Measurements from ENCODE around the gene LRIF1. TPM values are rescaled to one million over a fixed set of nuclear protein-coding genes. Genes with fewer than 3 reads are reported as not detected.

The LRIF1 gene
- total and polyA plus RNA-seq, 3 donors from 2014 or later, result 31.4 to 54.6 (median 54.3) TPM

DNA sequence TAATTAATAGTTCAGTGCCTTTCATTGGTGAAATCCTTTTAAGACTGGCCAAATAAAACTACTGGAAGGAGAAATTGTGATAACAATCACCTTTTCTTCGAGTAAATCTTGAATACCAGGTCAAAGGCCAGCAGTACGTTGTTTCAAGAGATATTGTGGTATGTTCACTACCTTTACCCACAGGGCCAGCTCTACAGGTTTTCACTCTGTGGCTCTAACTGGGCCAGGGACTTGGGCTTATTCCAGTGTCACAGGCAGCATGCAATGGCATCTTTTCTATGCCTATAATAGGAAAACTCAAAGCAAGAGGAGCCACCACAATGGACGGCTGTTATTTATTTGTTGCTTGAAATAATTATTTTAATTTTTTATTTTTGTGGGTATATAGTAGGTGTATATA is 26.8 kb upstream of the LRIF1 start:
- Histone ChIP-seq H3K27me3 (no peaks in the 10 kb centered on the region), H3K4me1 (no peaks in the 10 kb centered on the region), H3K36me3 (ENCODE audit: low read depth, missing control alignments) (no peaks in the 10 kb centered on the region), H3K27ac (no peak overlapping the region), H3K4me3 (no peak overlapping the region), H3K9me3 (no peaks in the 10 kb centered on the region)
- TF ChIP-seq POLR2A (IDR thresholded peaks at IDR 0.05), result no peak
- TF ChIP-seq, protein P1, sequence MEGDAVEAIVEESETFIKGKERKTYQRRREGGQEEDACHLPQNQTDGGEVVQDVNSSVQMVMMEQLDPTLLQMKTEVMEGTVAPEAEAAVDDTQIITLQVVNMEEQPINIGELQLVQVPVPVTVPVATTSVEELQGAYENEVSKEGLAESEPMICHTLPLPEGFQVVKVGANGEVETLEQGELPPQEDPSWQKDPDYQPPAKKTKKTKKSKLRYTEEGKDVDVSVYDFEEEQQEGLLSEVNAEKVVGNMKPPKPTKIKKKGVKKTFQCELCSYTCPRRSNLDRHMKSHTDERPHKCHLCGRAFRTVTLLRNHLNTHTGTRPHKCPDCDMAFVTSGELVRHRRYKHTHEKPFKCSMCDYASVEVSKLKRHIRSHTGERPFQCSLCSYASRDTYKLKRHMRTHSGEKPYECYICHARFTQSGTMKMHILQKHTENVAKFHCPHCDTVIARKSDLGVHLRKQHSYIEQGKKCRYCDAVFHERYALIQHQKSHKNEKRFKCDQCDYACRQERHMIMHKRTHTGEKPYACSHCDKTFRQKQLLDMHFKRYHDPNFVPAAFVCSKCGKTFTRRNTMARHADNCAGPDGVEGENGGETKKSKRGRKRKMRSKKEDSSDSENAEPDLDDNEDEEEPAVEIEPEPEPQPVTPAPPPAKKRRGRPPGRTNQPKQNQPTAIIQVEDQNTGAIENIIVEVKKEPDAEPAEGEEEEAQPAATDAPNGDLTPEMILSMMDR (IDR thresholded peaks at IDR 0.05), result no peak
- intact Hi-C loops (cut with DNase I; ENCODE audit: low total_unique reads), result no loop called here
- WGBS, 2 donors, result 83 to 86% methylated on average over 3 of the region's 3 CpGs
- no peak for DNase-seq

DNA sequence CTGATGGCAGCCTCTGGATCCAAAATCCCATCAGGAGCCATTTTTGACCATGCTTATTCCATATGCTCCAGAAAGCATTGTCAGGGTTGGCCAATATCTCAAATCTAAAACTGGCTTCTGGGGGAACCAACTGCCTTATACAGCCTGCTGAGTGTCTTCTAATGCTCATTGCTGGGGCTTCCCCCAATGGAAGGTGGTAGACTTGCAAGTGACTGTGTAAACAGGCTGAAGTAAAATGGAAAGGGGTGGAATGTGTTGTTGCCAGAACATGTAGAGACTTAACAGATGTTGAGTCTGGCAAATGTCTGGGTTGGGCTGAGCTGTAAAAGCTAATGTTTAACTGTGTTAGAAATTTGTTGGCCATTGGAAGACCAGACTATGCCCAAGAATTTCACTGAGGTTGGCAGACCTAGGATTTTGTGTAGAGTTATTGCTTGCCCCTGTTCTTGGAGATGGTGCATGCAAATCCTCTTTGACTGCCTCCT is 22.7 kb upstream of the LRIF1 start:
- Histone ChIP-seq H3K4me1 (no peaks in the 10 kb centered on the region), H3K9me3 (no peaks in the 10 kb centered on the region), H3K27me3 (no peaks in the 10 kb centered on the region), H3K27ac (no peak overlapping the region), H3K36me3 (ENCODE audit: low read depth, missing control alignments) (no peaks in the 10 kb centered on the region), H3K4me3 (no peak overlapping the region)
- TF ChIP-seq, protein P1 (IDR thresholded peaks at IDR 0.05), result no peak
- TF ChIP-seq POLR2A (IDR thresholded peaks at IDR 0.05), result no peak
- intact Hi-C loops (cut with DNase I; ENCODE audit: low total_unique reads), result no loop called here
- no peak for DNase-seq

DNA sequence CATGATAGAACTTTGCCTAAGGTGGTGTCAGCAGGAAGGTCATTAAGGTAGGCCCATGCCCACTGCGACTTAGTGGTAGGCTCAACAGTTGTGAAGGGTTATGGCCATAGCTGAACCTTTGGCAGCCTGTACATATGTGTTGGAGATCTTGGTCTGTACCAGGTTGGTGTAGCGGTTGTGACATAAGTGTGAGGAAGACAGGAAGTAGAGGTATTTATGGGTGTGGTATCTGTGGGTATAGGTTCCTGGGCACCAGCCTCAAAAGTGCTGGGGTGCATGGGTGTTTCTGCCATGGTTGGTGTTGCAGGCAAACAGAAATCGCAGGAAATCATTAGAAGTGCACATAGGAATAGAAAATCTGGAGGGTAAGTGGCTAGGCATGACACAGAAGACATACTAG is 18.6 kb upstream of the LRIF1 start:
- TF ChIP-seq POLR2A (IDR thresholded peaks at IDR 0.05), result no peak
- TF ChIP-seq, protein P1 (IDR thresholded peaks at IDR 0.05), result no peak
- no peaks in the 10 kb centered on the region for H3K4me1 ChIP-seq
- no peak overlapping the region for H3K27ac ChIP-seq
- H3K36me3 ChIP-seq (ENCODE audit: low read depth, missing control alignments), result no peaks in the 10 kb centered on the region
- intact Hi-C loops (cut with DNase I; ENCODE audit: low total_unique reads), result no loop called here
- DNase-seq, result no peak
- no peaks in the 10 kb centered on the region for H3K9me3 ChIP-seq
- WGBS, 2 donors, result 66 to 71% methylated on average over 3 of the region's 3 CpGs
- H3K4me3 ChIP-seq, result no peak overlapping the region
- no peaks in the 10 kb centered on the region for H3K27me3 ChIP-seq

DNA sequence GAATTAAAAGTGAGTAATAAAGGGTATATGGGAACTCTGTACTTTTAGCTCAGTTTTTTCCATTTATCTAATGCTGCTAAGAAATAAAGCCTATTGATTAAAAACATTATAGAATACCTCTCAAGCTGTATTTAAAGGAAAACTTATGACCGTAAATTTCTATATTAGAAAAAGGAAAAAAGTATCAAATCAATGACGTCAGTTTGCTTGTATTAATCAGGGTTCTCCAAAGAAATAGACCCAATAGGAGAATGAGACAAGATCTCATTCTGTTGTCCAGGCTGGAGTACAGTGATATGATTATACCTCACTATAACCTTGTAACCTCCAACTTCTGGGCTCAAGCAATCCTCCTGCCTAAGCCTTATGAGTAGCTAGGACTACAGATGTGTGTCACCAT is 15.4 kb upstream of the LRIF1 start:
- H3K27me3 ChIP-seq, result no peaks in the 10 kb centered on the region
- H3K4me3 ChIP-seq, result no peak overlapping the region
- 86% methylated on average over 2 of the region's 2 CpGs for WGBS, 2 donors
- no peaks in the 10 kb centered on the region for H3K9me3 ChIP-seq
- H3K36me3 ChIP-seq (ENCODE audit: low read depth, missing control alignments), result no peaks in the 10 kb centered on the region
- H3K27ac ChIP-seq, result no peak overlapping the region
- H3K4me1 ChIP-seq, result no peaks in the 10 kb centered on the region
- no peak for DNase-seq
- no peak for TF ChIP-seq POLR2A (IDR thresholded peaks at IDR 0.05)
- TF ChIP-seq, protein P1 (IDR thresholded peaks at IDR 0.05), result no peak
- intact Hi-C loops (cut with DNase I; ENCODE audit: low total_unique reads), result no loop called here

DNA sequence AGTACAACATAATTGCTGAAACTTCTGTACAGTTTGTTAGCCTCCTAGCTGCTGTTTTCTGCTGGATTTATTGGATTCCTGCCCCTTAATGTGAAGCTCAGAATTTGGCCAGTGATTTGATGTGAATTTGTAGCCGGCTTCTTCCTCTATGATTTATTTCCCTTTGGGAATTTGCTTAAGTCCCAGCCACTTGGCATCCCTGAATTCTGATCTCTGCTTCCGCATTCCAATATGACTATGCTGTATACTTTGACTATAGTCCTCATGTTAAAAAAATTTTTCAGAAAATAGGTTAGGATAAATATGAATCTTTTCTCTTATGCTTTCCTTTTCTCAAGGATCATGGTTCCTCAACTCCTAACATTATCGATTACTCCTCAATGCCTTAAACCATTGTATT is 12.4 kb upstream of the LRIF1 start:
- Histone ChIP-seq H3K9me3 (no peaks in the 10 kb centered on the region), H3K27me3 (no peaks in the 10 kb centered on the region), H3K4me1 (no peaks in the 10 kb centered on the region), H3K27ac (no peak overlapping the region), H3K36me3 (ENCODE audit: low read depth, missing control alignments) (no peaks in the 10 kb centered on the region), H3K4me3 (no peak overlapping the region)
- WGBS, 2 donors, result 93 to 95% methylated on average over 3 of the region's 3 CpGs
- intact Hi-C loops (cut with DNase I; ENCODE audit: low total_unique reads), result no loop called here
- TF ChIP-seq POLR2A (IDR thresholded peaks at IDR 0.05), result no peak
- TF ChIP-seq, protein P1 (IDR thresholded peaks at IDR 0.05), result no peak
- DNase-seq, result no peak
